HepG2 (cell line): ENCODE data around the gene XCL2. TPM values are rescaled to one million over a fixed set of nuclear protein-coding genes. Genes with fewer than 3 reads are reported as not detected.

Experiments used
- ATAC-seq: fragments of 200-7000 bp; cut with Tn5 transposase; 3 replicates; pipeline ENCODE4 v1.9.1; 2020; ENCODE audit warnings: mild to moderate bottlenecking, moderate library complexity
- BruUV-seq: library from RNA; stranded (reverse); fragments of 400-500 nt; replicated peaks from 2 replicates; lab custom pipeline; 2021; lab: Mats Ljungman, UMichigan
- CTCF ChIA-PET: fragments of 300-600 bp; formaldehyde crosslinking; extraction: SDS; loops from one replicate; lab custom pipeline; 2021; ENCODE audit warnings: low total read pairs, inconsistent platforms, low intra/inter-chr PET ratio; lab: Yijun Ruan, JAX
- POLR2A ChIA-PET: fragments of 350-600 bp; sonication (Branson Sonifier 250); formaldehyde crosslinking; loops from one replicate; lab custom pipeline; 2020; ENCODE audit warnings: antibody characterized with exemption, inconsistent platforms; lab: Yijun Ruan, JAX
- DNase-seq: peaks from one replicate; pipeline ENCODE4 v3.0.0-alpha.2; 2015; ENCODE audit warnings: low spot score
- FAIRE-seq: peaks from 3 replicates; lab custom pipeline; 2011; peaks lifted over from hg19 to GRCh38; lab: Jason Lieb, UNC
- H2AFZ ChIP-seq: one replicate; pipeline ENCODE4 v1.6.1; 2011; ENCODE audit warnings: low read length, inconsistent platforms
- H3K27ac ChIP-seq: fragments of 300-600 bp; 3 replicates; pipeline ENCODE4 v1.8.0; 2011; ENCODE audit warnings: mixed run types, mild to moderate bottlenecking, mixed read lengths, low read length, inconsistent platforms; ENCODE audit not compliant: insufficient read depth; ENCODE audit errors: extremely low read length
- H3K27me3 ChIP-seq, 2 experiments: fragments of 200-600 bp in 1 of 2; 2 replicates in 1 of 2; 3 replicates in 1 of 2; pipeline versions ENCODE4 v1.6.0 to v1.8.0; 2011; ENCODE audit warnings: low read length in 2 of 2, mild to moderate bottlenecking in 2 of 2, moderate library complexity in 2 of 2, inconsistent platforms in 1 of 2; ENCODE audit not compliant: insufficient read depth in 2 of 2, control insufficient read depth in 1 of 2
- H3K36me3 ChIP-seq, 2 experiments: fragments of 200-600 bp in 1 of 2; replicated peaks in 1 of 2; 2 replicates in 1 of 2; 3 replicates in 1 of 2; pipeline versions ENCODE4 v1.5.1 to v1.8.0; 2011; ENCODE audit warnings: low read length in 2 of 2, inconsistent platforms in 1 of 2; ENCODE audit not compliant: insufficient read depth in 2 of 2, control insufficient read depth in 1 of 2
- H3K4me1 ChIP-seq: 2 replicates; pipeline ENCODE4 v1.5.1; 2012; ENCODE audit warnings: low read length, inconsistent platforms; ENCODE audit not compliant: insufficient read depth
- H3K4me2 ChIP-seq: 2 replicates; pipeline ENCODE4 v1.6.0; 2011; ENCODE audit warnings: low read depth, low read length, inconsistent platforms
- H3K4me3 ChIP-seq, 3 experiments: fragments of 200-600 bp in 1 of 3; sonication (generic), shearing (Covaris generic) in 1 of 3; replicated peaks in 1 of 3; 2 replicates each; pipeline ENCODE4 v1.5.1; 2011 to 2016; ENCODE audit warnings: low read length in 3 of 3, inconsistent platforms in 2 of 3, low read depth in 2 of 3, mild to moderate bottlenecking in 2 of 3, control low read depth in 1 of 3, mixed read lengths in 1 of 3; ENCODE audit not compliant: insufficient read depth in 1 of 3
- H3K79me2 ChIP-seq: one replicate; pipeline ENCODE4 v1.6.1; 2011; ENCODE audit warnings: low read length, inconsistent platforms; ENCODE audit not compliant: insufficient read depth
- H3K9ac ChIP-seq: 2 replicates; pipeline ENCODE4 v1.6.0; 2011; ENCODE audit warnings: mild to moderate bottlenecking, low read depth, low read length, inconsistent platforms; ENCODE audit not compliant: insufficient read depth
- H3K9me3 ChIP-seq: 2 replicates; pipeline ENCODE4 v1.5.1; 2012; ENCODE audit warnings: mild to moderate bottlenecking, low read length
- H4K20me1 ChIP-seq: 2 replicates; pipeline ENCODE4 v1.6.0; 2011; ENCODE audit warnings: inconsistent platforms, mild to moderate bottlenecking, low read length, moderate library complexity; ENCODE audit not compliant: insufficient read depth
- ATF4 ChIP-seq, 2 experiments: fragments of 450-650 bp in 1 of 2; sonication (generic) in 1 of 2; formaldehyde crosslinking; IDR thresholded peaks; 2 replicates each; pipeline versions ENCODE4 v1.5.0 to v1.8.0; 2020 to 2022; ENCODE audit warnings: mild to moderate bottlenecking in 1 of 2, missing genetic modification reagents in 1 of 2
- CEBPZ ChIP-seq: IDR thresholded peaks from 2 replicates; pipeline ENCODE4 v1.6.1; 2012; ENCODE audit warnings: low read length, improper control_type of control experiment
- GABPA ChIP-seq, 2 experiments: IDR thresholded peaks; 2 replicates each; pipeline ENCODE4 v1.6.1; 2011 to 2016; ENCODE audit warnings: low read depth in 2 of 2, low read length in 1 of 2, missing biosample characterization in 1 of 2, missing genetic modification characterization in 1 of 2
- GMEB1 ChIP-seq: sonication (generic); formaldehyde crosslinking; IDR thresholded peaks from 2 replicates; pipeline ENCODE4 v1.5.1; 2020; ENCODE audit warnings: missing genetic modification reagents, mild to moderate bottlenecking, borderline replicate concordance
- MXD4 ChIP-seq: IDR thresholded peaks from 2 replicates; pipeline ENCODE4 v1.6.1; 2016; ENCODE audit warnings: mild to moderate bottlenecking, missing biosample characterization, missing genetic modification reagents
- NFE2L2 ChIP-seq: fragments of 150-350 bp; IDR thresholded peaks from 2 replicates; pipeline ENCODE4 v1.6.1; 2014; ENCODE audit warnings: low read length
- SMARCE1 ChIP-seq: fragments of 450-650 bp; IDR thresholded peaks from 2 replicates; pipeline ENCODE4 v1.6.1; 2017; ENCODE audit warnings: borderline replicate concordance
- U2AF1 ChIP-seq: fragments of 200-400 bp; formaldehyde crosslinking; optimal IDR thresholded peaks from 2 replicates; pipeline ENCODE3; 2017; ENCODE audit warnings: mild to moderate bottlenecking, low read depth, low read length
- ZHX2 ChIP-seq, 2 experiments: sonication (generic) in 1 of 2; formaldehyde crosslinking in 1 of 2; IDR thresholded peaks; 2 replicates each; pipeline versions ENCODE4 v1.6.1 to v1.9.0; 2014 to 2022; ENCODE audit warnings: antibody characterized with exemption in 1 of 2, borderline replicate concordance in 1 of 2, inconsistent platforms in 1 of 2, low read depth in 1 of 2, missing genetic modification reagents in 1 of 2
- ZNF264 ChIP-seq: sonication (generic); formaldehyde crosslinking; IDR thresholded peaks from 2 replicates; pipeline ENCODE4 v1.4.0; 2020; ENCODE audit warnings: missing genetic modification reagents
- in situ Hi-C: cut with HindIII; loops from 2 replicates; pipeline ENCODE4 v1.10.0; 2017; ENCODE audit warnings: low pct_unique_long_range_greater_than_20kb; ENCODE audit not compliant: extremely low pct_ligation_motif_present
- intact Hi-C: fragments of 100-400 bp; cut with micrococcal nuclease; formaldehyde crosslinking; loops from one replicate; pipeline ENCODE4 v1.10.0; 2022; ENCODE audit not compliant: unreplicated experiment
- polyA plus RNA-seq, 8 experiments: library from polyadenylated mRNA; depleted of rRNA in 3 of 8; stranded (reverse) in 7 of 8; unstranded in 1 of 8; fragments of >200 nt; fragmentation: Illumina TruSeq in 4 of 8; extraction: Trizol in 4 of 8; gene quantifications; 2 replicates each; pipeline versions ENCODE4 v1.2.1 to v1.2.3, GENCODE V29; 2011 to 2016; ENCODE audit warnings: low read depth in 4 of 8, missing spikeins in 1 of 8, mixed read lengths in 1 of 8; ENCODE audit not compliant: insufficient read depth in 1 of 8
- total RNA-seq, 5 experiments: library from RNA; depleted of rRNA; stranded (reverse); fragments of >200 nt; fragmentation: Illumina TruSeq; extraction: Trizol; gene quantifications; 2 replicates each; pipeline ENCODE4 v1.2.3, GENCODE V29; 2016; ENCODE audit warnings: low read depth in 1 of 5
- TF ChIP-seq, protein P1 (sequence below): sonication (generic); formaldehyde crosslinking; IDR thresholded peaks from 2 replicates; pipeline ENCODE4 v1.4.0; 2020; ENCODE audit warnings: missing genetic modification reagents

XCL2 gene
- total and polyA plus RNA-seq, 2 of the 13 experiments (the other 11 are each of a cell fraction or from before 2014, with no cell fraction given) = 0.50 TPM; not detected in 1

DNA sequence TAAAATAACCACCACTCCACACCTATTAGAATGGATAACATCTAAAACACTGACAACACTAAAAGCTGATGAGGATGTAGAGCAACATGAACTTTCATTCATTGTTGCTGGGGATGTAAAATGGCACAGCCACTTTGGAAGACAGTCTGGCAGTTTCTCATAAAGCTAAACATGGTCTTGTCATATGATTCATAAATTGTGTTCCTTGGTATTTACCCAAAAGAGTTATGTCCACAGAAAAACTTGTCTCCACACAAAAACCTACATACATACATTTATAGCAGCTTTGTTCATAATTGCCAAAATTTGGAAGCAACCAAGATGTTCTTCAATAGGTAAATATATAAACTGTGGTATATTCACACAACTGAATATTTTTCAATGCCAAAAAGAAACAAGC lies 16.6 kb upstream of the XCL2 start:
- Histone ChIP-seq H4K20me1 (no peaks in the 10 kb centered on the region), H3K9ac (no peak overlapping the region), H3K27ac (no peak overlapping the region), H2AFZ (no peak overlapping the region), H3K4me3 (no peak overlapping the region), H3K9me3 (no peaks in the 10 kb centered on the region), H3K4me1 (peaks cover 30% of the 10 kb centered on the region), H3K79me2 (no peaks in the 10 kb centered on the region), H3K4me2 (no peak overlapping the region), H3K27me3 (no peaks in the 10 kb centered on the region), H3K36me3 (no peaks in the 10 kb centered on the region)
- FAIRE-seq = no peak
- in situ Hi-C loops = no loop called here
- BruUV-seq = no TSS peak
- ATAC-seq = no peak
- ChIA-PET CTCF (no interaction called here), POLR2A (no interaction called here)
- DNase-seq = no peak
- intact Hi-C loops = no loop called here
- TF ChIP-seq GABPA (IDR thresholded peaks at IDR 0.05; ENCODE audit: low read depth, low read length) (no peak), GABPA (CRISPR knock-in tag; IDR thresholded peaks at IDR 0.05; ENCODE audit: low read depth) (no peak), ATF4 (CRISPR knock-in tag; IDR thresholded peaks at IDR 0.05) (no peak), SMARCE1 (no peak), GMEB1 (CRISPR knock-in tag) (no peak), U2AF1 (no peak), NFE2L2 (no peak), MXD4 (CRISPR knock-in tag) (no peak), CEBPZ (no peak), ZNF264 (no peak), ZHX2 (IDR thresholded peaks at IDR 0.05; ENCODE audit: low read depth) (no peak), ZHX2 (CRISPR knock-in tag; IDR thresholded peaks at IDR 0.05; ENCODE audit: borderline replicate concordance) (no peak)
- TF ChIP-seq, protein P1, sequence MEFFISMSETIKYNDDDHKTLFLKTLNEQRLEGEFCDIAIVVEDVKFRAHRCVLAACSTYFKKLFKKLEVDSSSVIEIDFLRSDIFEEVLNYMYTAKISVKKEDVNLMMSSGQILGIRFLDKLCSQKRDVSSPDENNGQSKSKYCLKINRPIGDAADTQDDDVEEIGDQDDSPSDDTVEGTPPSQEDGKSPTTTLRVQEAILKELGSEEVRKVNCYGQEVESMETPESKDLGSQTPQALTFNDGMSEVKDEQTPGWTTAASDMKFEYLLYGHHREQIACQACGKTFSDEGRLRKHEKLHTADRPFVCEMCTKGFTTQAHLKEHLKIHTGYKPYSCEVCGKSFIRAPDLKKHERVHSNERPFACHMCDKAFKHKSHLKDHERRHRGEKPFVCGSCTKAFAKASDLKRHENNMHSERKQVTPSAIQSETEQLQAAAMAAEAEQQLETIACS (CRISPR knock-in tag) = no peak
